Inferior parietal cortex (tissue), 1 donor: ENCODE data around the gene DUSP16.
"Not testable (repeated sequence)": the region's sequence is repeated elsewhere in the genome, so short reads cannot be mapped to it uniquely, and the experiment has no call there.

Experiments
- DNase-seq: peaks from one replicate; pipeline ENCODE4 v3.0.0-alpha.2; 2016; ENCODE audit errors: extremely low spot score

The DUSP16 gene

DNA sequence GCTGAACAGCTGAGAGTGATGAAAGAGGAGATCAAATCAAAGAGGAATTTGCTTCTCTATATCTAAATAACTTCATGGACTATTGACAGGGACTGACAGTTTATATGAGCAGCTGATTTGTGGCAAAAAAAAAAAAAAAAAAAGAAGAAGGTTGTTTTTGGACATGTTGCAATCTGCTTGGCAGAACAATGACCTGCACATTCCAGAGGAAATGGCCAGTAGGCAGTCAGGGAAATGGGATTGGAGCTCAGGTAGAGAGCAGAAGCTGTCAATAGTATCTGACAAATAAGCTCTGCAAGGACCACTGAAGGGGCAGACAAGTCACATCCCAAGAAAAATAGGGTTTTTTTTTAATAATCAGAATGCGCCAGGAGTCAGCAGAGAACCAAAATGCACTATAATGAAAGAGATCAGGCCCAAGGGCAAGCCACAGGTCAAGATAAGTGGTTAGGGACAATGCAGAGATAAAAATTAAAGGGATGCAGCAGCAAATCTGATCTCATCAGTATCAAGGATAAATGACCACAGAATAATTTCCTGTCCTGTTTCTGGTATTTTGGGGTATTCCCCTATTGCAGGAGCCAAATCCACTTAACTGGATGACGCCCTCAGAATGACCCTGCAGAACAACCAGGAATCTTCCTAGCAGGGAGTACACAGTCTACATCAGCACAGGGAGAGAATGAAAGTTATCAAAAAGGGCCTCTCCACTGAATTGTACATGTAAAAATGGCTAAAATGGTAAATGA, 22.6 kb upstream of the DUSP16 start:
- DNase-seq, result no peak

- DNase-seq, result no peak
These were observed 21.0 kb upstream of the DUSP16 start for GRCh38 chr12:12583510-12584178.

DNA sequence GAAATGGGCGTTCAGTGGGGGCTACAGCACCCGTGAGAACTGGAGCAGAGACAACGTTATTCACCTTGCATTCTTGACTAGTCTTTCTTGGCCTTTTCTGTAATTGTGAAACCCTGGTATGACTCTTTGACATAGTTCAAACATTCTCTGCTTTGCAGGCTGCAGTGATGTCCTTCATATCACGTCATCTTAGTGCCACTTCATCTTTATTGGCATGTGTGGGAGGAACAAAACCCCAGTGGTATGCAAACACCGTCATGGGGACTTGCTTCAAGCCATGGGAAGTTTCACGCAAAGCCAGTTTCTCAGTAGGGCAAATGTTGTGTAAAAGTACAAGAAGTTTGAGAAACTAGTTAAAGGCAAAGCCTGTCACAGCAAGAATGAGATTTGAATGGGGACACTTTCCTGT, 20.2 kb upstream of the DUSP16 start:
- no peak for DNase-seq

DNA sequence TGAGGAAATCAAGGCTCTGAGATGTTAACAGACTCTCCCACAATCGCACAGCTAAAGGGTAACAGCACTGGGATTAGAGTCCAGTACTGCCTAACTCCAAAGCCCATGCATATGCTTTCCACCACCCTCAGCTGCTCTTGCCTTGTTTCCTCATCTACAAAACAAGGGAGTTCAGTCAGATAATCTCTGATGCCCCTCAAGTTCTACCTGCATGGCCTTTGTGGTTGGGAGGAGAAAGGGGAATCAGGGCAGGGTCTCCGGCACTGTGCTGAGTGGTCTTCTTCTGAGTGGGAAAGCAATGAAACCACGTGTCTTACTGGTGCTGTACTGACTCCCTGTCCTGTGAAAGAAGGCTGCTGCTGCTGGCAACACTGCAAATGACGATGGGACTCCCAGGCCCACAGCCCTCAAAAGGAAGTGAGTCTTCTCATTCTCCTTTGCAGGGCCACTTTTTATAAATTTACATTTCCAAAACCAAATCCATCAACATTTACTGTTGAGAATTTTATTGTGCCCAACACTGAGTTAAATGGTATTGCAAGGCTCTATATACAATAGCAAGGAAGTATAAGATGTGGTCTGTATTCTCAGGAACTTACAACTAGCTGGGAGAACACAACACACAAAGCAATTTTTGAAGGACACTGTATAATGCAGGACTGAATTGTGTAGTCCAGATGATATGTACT, 19.7 kb upstream of the DUSP16 start:
- no peak for DNase-seq

DNA sequence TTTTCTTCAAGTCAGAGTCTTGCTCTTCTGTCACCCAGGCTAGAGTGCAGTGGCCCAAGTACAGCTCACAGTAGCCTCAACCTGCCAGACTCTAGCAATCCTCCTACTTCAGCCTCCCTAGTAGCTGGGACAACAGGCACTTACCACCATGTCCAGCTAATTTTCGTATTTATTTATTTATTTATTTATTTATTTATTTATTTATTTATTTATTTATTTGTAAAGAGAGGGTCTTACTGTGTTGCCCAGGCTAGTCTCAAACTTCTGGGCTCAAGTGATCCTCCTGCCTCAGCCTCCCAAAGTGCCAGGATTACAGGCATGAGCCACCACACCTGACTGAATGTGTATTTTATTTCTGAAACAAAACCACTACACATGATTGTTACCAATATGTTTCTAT, 18.1 kb upstream of the DUSP16 start:
- not testable (repeated sequence) for DNase-seq

DNA sequence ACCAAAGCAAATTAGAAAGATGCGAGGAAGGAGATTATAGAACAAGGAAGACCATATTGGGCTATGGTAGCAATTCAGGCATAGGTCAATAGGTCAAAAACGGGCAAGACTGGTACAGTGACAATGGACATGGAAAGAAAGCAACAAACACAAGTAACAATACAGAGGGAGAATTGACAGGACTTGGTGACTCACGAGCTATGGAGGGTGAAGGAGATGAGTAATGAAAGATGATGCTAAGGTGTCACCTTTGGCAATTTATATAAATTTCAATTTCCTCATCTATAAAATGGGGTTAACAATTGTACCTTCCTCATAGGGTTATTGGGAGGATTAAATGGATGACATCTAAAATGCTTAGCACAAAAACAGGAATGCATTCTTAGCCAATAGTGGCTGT, 15.1 kb upstream of the DUSP16 start:
- DNase-seq, result no peak

- no peak for DNase-seq
These were observed 10.0 kb upstream of the DUSP16 start for GRCh38 chr12:12572659-12573058.

GRCh38 chr12:12565971-12566370, 3.3 kb upstream of the DUSP16 start:
- not testable (repeated sequence) for DNase-seq

DNA sequence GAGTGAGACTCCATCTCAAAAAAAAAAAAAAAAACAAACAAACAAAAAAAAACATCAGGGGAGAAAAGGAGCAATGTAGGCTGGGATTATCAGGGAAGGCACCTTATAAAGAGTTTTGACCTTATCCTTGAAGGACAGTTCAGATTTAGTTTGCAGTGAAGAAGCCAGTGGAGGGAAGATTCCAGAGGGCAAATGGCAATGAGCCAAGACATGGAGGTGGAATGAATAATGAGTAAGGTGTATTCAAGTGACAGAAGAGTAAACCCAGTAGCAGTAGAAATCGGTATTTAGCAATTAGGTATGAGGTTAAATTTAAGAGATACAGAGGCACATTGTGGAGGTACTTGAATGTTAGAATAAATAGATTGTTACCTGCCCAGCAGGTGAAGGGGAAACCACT, 2.2 kb upstream of the DUSP16 start:
- no peak for DNase-seq

GRCh38 chr12:12563290-12563928, 746 bp upstream of the DUSP16 start:
- peak; percentile 76 for DNase-seq

DNA sequence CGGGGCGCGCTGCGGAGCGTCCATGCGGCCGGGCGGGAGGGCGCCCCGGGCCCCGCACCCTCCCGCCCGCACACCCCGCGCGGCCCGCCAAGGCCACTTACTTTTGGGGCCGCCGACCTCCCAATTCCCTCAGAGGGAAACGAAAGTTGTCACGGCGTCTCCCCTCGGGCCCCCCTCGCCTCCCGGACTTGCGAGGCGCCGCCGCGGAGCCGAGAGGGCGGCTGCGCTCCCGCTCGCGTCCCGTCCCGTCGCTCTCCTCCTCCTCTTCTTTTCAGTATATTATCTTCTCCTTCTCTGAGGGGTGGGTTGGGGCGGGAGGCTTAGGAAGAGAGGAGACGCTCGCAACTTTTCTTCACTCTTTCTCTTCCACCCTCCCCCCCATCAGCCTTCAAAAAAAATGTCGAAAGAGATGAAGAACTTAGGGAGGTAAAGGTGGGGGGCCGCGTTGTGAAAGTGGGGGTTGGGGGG, 613 bp downstream of the DUSP16 start:
- no peak for DNase-seq

DNA sequence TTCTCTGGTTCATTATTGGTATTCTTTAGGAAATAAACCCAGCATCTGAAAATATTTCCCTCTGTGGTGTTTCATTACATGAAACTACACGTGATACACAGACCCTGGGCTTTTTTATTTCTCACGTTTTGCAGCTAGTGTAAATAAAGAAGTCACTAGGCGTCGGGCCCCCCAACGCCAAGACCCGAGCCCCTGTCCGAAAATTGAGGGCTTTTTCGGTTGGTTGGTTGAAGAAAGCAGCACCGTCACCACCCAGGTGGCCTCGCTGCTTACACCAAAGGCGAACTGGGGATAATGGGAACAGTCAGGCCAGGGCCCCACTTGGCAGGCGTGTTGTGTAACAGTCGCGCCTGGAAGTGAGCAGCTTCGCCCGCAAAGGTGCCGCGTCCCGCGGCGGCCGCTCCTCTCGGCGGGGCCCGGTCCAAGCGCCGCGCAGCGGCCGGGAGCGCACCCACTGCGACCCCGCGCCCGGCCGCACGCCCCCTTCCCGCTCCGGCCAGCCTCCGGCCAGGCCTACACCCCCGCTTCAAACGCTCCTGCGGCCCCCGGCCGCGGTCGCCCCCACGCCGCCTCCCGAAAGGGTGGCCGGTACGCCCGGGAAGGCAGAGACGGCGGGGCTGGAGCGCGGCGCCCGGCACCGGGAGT, 1.2 kb downstream of the DUSP16 start:
- peak; percentile 73 for DNase-seq

GRCh38 chr12:12560587-12561370, 1.9 kb downstream of the DUSP16 start:
- no peak for DNase-seq

DNA sequence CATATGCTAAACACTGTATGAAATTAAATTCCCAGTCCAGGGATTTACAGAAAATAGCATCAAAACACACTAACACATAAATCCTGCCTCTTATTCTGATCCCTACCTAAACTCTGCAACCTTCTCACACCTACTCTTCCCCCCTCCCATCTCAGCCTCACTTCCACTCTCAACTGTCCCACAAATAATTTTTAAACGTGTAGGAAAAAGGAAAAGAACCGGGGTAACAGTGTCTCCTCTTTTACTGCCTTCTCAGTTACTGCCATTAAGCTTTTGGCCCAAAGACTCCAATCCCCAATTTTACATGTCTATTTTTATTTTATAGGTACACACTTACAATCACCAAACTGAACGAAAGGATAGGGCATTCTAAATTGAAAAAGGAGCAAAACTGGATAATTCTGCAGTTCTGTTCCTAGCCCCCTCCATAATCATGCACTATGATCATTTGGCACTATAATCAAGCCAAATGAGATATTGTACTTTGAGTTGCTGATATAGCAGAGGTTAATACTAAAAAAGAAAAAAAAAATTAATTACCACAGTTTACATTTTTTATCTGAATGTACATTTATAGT, 2.9 kb downstream of the DUSP16 start:
- no peak for DNase-seq

DNA sequence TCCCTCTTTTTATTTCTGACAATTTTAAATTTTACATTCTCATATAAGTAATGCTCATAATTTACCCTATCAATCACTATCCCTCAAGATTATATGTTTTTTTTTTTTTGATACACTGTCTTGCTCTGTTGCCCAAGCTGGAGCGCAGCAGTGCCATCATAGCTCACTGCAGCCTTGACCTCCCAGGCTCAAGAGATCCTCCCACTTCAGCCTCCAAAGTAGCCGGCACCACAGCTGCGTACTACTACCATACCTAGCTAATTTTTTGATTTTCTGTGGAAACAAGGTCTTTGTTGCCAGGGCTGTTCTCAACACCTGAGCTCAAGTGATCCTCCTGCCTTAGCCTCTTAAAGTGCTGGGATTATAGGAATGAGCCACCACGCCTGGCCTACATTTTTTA, 4.4 kb downstream of the DUSP16 start:
- no peak for DNase-seq

DNA sequence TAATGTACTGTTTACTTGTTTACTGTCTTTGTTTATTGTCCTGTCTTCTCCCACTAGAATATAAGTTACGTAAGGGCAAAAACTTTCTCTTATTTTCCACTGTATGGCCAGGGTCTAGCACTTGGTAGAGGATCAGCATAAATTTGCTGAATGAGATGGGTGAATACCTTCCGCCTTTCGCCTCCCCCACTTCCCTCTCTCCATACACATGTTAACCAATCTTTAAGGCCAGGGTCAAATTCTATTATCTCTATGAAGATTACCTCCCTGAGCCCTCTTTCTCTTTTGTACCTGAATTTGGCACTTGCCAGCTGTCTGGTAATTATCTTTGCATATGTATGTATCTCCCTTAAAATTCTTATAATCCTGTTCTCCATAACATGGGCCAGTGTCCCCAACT, 4.9 kb downstream of the DUSP16 start:
- no peak for DNase-seq

DNA sequence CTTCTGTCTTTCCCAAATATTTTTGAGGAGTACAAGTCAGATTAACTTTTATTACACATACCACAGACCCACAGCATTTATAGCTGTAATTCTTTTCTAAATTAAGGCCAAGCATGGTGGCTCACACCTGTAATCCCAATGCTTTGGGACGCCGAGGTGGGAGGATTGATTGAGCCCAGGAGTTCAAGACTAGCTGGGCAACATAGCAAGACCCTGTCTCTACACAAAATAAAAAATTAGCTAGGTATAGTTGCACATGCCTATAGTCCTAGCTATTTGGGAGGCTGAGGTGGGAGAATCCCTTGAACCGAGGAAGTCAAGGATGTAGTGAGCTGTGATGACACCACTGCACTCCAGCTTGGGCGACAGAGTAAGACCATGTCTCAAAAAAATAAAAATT, 7.0 kb downstream of the DUSP16 start:
- DNase-seq, result no peak

DNA sequence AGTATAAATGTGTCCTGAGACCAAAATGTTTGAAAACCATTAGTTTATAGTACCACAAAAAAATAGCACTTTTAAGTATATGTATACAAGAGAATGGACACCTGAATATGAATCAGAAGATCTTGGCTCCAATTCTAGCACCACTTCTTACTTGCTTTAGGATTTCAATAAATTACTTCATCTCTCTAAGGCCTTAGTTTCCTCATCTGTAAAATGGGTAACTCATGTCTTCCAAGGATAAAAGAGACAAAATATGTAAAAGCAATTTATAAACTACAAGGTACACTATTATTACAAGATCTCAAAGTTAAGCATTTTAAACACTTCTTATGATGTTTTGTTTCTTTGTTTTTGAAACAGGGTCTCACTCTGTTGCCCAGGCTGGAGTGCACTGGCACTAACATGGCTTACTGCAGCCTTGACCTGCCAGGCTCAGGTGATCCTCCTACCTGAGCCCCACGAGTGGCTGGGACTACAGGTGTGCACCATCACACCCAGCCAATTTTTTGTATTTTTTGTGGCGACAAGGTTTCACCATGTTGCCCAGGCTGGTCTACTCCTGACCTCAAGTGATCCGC, 9.4 kb downstream of the DUSP16 start:
- no peak for DNase-seq

GRCh38 chr12:12551115-12551514, 11.5 kb downstream of the DUSP16 start:
- DNase-seq, result no peak

DNA sequence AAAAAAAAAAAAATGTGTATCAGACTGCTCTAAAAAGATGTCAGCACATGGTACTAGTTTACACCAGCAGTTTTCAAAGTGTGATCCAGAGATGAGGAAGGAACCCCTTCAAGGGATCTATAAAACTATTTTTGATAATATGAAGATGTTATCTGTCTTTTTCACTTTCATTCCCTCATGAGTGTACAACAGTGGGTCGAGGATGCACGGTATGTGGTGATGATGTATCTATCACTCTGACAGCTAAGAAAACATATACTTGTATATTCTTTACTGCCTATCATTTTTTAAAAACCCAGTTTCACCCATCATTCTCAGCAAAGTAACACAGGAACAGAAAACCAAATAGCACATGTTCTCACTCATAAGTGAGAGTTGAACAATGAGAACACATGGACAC, 12.4 kb downstream of the DUSP16 start:
- DNase-seq, result no peak
